ENCODE data around the gene TOMM34. TPM values are rescaled to one million over a fixed set of nuclear protein-coding genes. Genes with fewer than 3 reads are reported as not detected.

TOMM34 gene
- total and polyA plus RNA-seq, 7 experiments from 2014 or later: 7.0 to 30.2 (median 8.8) TPM

DNA sequence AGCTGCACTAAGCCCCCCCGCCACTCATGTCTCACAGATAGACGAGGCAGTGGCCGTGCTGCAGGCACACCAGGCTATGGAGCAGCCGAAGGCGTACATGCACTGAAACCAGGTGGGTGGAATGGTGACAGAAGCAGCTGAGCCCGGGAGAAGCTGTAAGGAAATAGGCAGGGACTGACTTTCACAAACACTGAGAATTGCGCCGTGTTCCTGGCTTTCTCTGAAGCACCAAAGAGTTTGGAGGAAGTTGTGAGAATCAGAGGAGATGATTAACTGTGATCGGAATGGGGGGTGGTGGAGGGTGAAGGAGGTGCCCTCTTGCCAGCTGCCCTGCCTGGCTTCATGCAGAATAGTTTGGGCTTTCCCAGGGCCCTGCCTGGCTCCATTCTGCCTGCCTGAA, 21.6 kb downstream of the TOMM34 start:
- peak overlapping the region in 3 of 9 donors; percentile 54 to 56 (median 54) for H3K27ac Mint-ChIP-seq
- no peaks in the 10 kb centered on the region for H3K9me3 ChIP-seq (ENCODE audit: control insufficient read depth in 2 of 3, low read length in 3 of 3)
- no peaks in the 10 kb centered on the region for H3K9me3 Mint-ChIP-seq
- H3K27me3 Mint-ChIP-seq: no peaks in the 10 kb centered on the region
- CTCF ChIA-PET: interaction anchor here (0.5 kb wide), 1 partner anchor 380 kb away, joined by 4 read pairs; no protein-coding TSS in a partner anchor
- intact Hi-C loops (cut with micrococcal nuclease): no loop called here
- peaks cover 6 to 44% (median 14%) of the 10 kb centered on the region in 5 donors for H3K36me3 Mint-ChIP-seq
- H3K4me3 ChIP-seq (ENCODE audit: low read length): no peak overlapping the region
- POLR2A ChIA-PET: no interaction called here
- no peak for ATAC-seq
- no peak overlapping the region for H3K4me3 Mint-ChIP-seq
- H3K36me3 ChIP-seq (ENCODE audit: control insufficient read depth in 2 of 3, insufficient read depth in 3 of 3, low read length in 3 of 3): peaks cover 0 to 72% (median 0%) of the 10 kb centered on the region in 3 experiments
- H3K27ac ChIP-seq (ENCODE audit: low read depth, low read length): no peak overlapping the region
- no peaks in the 10 kb centered on the region for H3K27me3 ChIP-seq (ENCODE audit: control insufficient read depth in 2 of 2, insufficient read depth in 2 of 2, low read length in 2 of 2)
- H3K4me1 ChIP-seq (ENCODE audit: control insufficient read depth in 2 of 2, insufficient read depth in 2 of 2, low read length in 2 of 2): no peaks in the 10 kb centered on the region
- no peak for DNase-seq
- peaks cover 0 to 11% (median 0%) of the 10 kb centered on the region in 7 donors for H3K4me1 Mint-ChIP-seq

DNA sequence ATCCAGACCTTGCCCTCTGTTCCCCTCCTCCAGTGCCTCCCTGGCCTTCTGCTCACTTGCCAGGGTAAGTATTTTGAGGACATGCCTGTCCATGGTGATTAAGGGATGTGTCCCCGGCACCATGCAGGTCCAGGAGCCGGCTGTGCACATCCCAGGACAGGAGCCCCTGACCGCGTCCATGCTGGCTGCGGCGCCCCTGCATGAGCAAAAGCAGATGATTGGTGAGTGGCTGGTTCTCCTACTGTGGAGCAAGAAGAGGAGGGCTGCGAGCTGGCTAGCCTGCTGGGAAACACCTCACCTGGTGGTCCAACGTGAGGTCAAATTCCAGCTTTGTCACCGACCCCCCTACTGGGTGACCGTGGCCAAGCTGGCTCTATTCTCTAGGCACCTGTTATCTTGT, 23.7 kb downstream of the TOMM34 start:
- Mint-ChIP-seq H3K9me3 (no peaks in the 10 kb centered on the region), H3K36me3 (peaks cover 5 to 42% (median 8%) of the 10 kb centered on the region in 5 donors), H3K4me1 (peaks cover 0 to 4% (median 0%) of the 10 kb centered on the region in 7 donors), H3K27me3 (no peaks in the 10 kb centered on the region), H3K27ac (peak overlapping the region in 1 of 9 donors; percentile 28), H3K4me3 (no peak overlapping the region)
- intact Hi-C loops (cut with micrococcal nuclease): no loop called here
- Histone ChIP-seq H3K9me3 (ENCODE audit: control insufficient read depth in 2 of 3, low read length in 3 of 3) (no peaks in the 10 kb centered on the region), H3K4me3 (ENCODE audit: low read length) (no peak overlapping the region), H3K4me1 (ENCODE audit: control insufficient read depth in 2 of 2, insufficient read depth in 2 of 2, low read length in 2 of 2) (no peaks in the 10 kb centered on the region), H3K27ac (ENCODE audit: low read depth, low read length) (no peak overlapping the region), H3K27me3 (ENCODE audit: control insufficient read depth in 2 of 2, insufficient read depth in 2 of 2, low read length in 2 of 2) (no peaks in the 10 kb centered on the region), H3K36me3 (ENCODE audit: control insufficient read depth in 2 of 3, insufficient read depth in 3 of 3, low read length in 3 of 3) (peaks cover 0 to 67% (median 0%) of the 10 kb centered on the region in 3 experiments)
- DNase-seq (no peak), ATAC-seq (no peak)
- CTCF ChIA-PET: no interaction called here
- POLR2A ChIA-PET: interaction anchor here (0.6 kb wide), 1 partner anchor 287 kb away, joined by 6 read pairs; no protein-coding TSS in a partner anchor

DNA sequence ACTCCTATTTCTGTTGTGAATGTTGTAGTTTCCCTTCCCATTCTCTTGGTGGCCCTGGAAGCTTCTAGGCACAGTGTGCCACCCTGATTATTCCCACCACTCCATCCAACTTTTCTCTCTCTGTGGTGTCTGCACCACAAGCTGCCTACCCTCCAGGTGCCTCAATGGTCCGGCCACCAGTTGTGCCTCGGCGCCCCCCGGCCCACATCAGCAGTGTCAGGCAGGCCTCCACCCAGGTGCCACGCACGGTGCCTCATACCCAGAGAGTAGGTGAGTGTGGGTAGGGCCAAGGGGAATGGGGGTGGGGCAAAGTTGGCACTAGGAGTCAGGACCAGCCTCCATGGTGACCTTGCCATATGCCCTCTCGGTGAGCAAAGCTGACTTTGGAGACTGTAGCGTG, 27.3 kb downstream of the TOMM34 start:
- Histone ChIP-seq H3K36me3 (ENCODE audit: control insufficient read depth in 2 of 3, insufficient read depth in 3 of 3, low read length in 3 of 3) (peaks cover 0 to 45% (median 0%) of the 10 kb centered on the region in 3 experiments), H3K4me1 (ENCODE audit: control insufficient read depth in 2 of 2, insufficient read depth in 2 of 2, low read length in 2 of 2) (no peaks in the 10 kb centered on the region), H3K4me3 (ENCODE audit: low read length) (no peak overlapping the region), H3K27me3 (ENCODE audit: control insufficient read depth in 2 of 2, insufficient read depth in 2 of 2, low read length in 2 of 2) (no peaks in the 10 kb centered on the region), H3K9me3 (ENCODE audit: control insufficient read depth in 2 of 3, low read length in 3 of 3) (no peaks in the 10 kb centered on the region), H3K27ac (ENCODE audit: low read depth, low read length) (no peak overlapping the region)
- H3K36me3 Mint-ChIP-seq: peaks cover 3 to 43% (median 9%) of the 10 kb centered on the region in 5 donors
- no peak overlapping the region for H3K27ac Mint-ChIP-seq
- intact Hi-C loops (cut with micrococcal nuclease): no loop called here
- no peak overlapping the region for H3K4me3 Mint-ChIP-seq
- no peak for ATAC-seq
- CTCF ChIA-PET: interaction anchor here (0.6 kb wide), 1 partner anchor 14 kb away, joined by 3 read pairs; no protein-coding TSS in a partner anchor
- H3K4me1 Mint-ChIP-seq: no peaks in the 10 kb centered on the region
- no peaks in the 10 kb centered on the region for H3K27me3 Mint-ChIP-seq
- H3K9me3 Mint-ChIP-seq: no peaks in the 10 kb centered on the region
- POLR2A ChIA-PET: no interaction called here
- no peak for DNase-seq

GRCh38 chr20:44931911-44932310, 28.3 kb downstream of the TOMM34 start:
- POLR2A ChIA-PET: no interaction called here

GRCh38 chr20:44930517-44931168, 29.6 kb downstream of the TOMM34 start:
- Histone ChIP-seq H3K27ac (ENCODE audit: low read depth, low read length) (no peak overlapping the region), H3K4me3 (ENCODE audit: low read length) (no peak overlapping the region), H3K4me1 (ENCODE audit: control insufficient read depth in 2 of 2, insufficient read depth in 2 of 2, low read length in 2 of 2) (no peaks in the 10 kb centered on the region), H3K27me3 (ENCODE audit: control insufficient read depth in 2 of 2, insufficient read depth in 2 of 2, low read length in 2 of 2) (no peaks in the 10 kb centered on the region), H3K36me3 (ENCODE audit: control insufficient read depth in 2 of 3, insufficient read depth in 3 of 3, low read length in 3 of 3) (peaks cover 0 to 28% (median 0%) of the 10 kb centered on the region in 3 experiments), H3K9me3 (ENCODE audit: control insufficient read depth in 2 of 3, low read length in 3 of 3) (no peaks in the 10 kb centered on the region)
- Mint-ChIP-seq H3K27ac (no peak overlapping the region), H3K4me1 (no peaks in the 10 kb centered on the region), H3K27me3 (no peaks in the 10 kb centered on the region), H3K9me3 (no peaks in the 10 kb centered on the region), H3K36me3 (peaks cover 3 to 29% (median 9%) of the 10 kb centered on the region in 5 donors), H3K4me3 (no peak overlapping the region)
- ChIA-PET CTCF (no interaction called here), POLR2A (interaction anchor here (1.3 kb wide), 1 partner anchor 35 kb away, joined by 3 read pairs; the partner anchor contains the start of gene STK4)
- DNase-seq: no peak
- intact Hi-C loops (cut with micrococcal nuclease): no loop called here
- ATAC-seq: no peak

More at GRCh38 chr20:44931911-44932310, 28.3 kb downstream of the TOMM34 start:
- Mint-ChIP-seq H3K9me3 (no peaks in the 10 kb centered on the region), H3K4me3 (no peak overlapping the region), H3K27me3 (no peaks in the 10 kb centered on the region), H3K4me1 (no peaks in the 10 kb centered on the region), H3K36me3 (peaks cover 3 to 41% (median 9%) of the 10 kb centered on the region in 5 donors), H3K27ac (no peak overlapping the region)
- ATAC-seq (no peak), DNase-seq (no peak)
- Histone ChIP-seq H3K9me3 (ENCODE audit: control insufficient read depth in 2 of 3, low read length in 3 of 3) (no peaks in the 10 kb centered on the region), H3K4me3 (ENCODE audit: low read length) (no peak overlapping the region), H3K36me3 (ENCODE audit: control insufficient read depth in 2 of 3, insufficient read depth in 3 of 3, low read length in 3 of 3) (peaks cover 0 to 38% (median 0%) of the 10 kb centered on the region in 3 experiments), H3K27ac (ENCODE audit: low read depth, low read length) (no peak overlapping the region), H3K27me3 (ENCODE audit: control insufficient read depth in 2 of 2, insufficient read depth in 2 of 2, low read length in 2 of 2) (no peaks in the 10 kb centered on the region), H3K4me1 (ENCODE audit: control insufficient read depth in 2 of 2, insufficient read depth in 2 of 2, low read length in 2 of 2) (no peaks in the 10 kb centered on the region)
- intact Hi-C loops (cut with micrococcal nuclease): no loop called here
- CTCF ChIA-PET: no interaction called here

GRCh38 chr20:44928595-44928994, 31.6 kb downstream of the TOMM34 start:
- peak overlapping the region in 2 of 9 donors; percentile 16 to 66 for H3K27ac Mint-ChIP-seq
- ChIA-PET POLR2A (no interaction called here), CTCF (no interaction called here)

GRCh38 chr20:44924541-44924940, 35.7 kb downstream of the TOMM34 start:
- Histone ChIP-seq H3K36me3 (ENCODE audit: control insufficient read depth in 2 of 3, insufficient read depth in 3 of 3, low read length in 3 of 3) (peaks cover 0 to 23% (median 3%) of the 10 kb centered on the region in 3 experiments), H3K9me3 (ENCODE audit: control insufficient read depth in 2 of 3, low read length in 3 of 3) (no peaks in the 10 kb centered on the region), H3K4me3 (ENCODE audit: low read length) (no peak overlapping the region), H3K27me3 (ENCODE audit: control insufficient read depth in 2 of 2, insufficient read depth in 2 of 2, low read length in 2 of 2) (no peaks in the 10 kb centered on the region), H3K4me1 (ENCODE audit: control insufficient read depth in 2 of 2, insufficient read depth in 2 of 2, low read length in 2 of 2) (no peaks in the 10 kb centered on the region), H3K27ac (ENCODE audit: low read depth, low read length) (no peak overlapping the region)
- H3K27me3 Mint-ChIP-seq: no peaks in the 10 kb centered on the region
- CTCF ChIA-PET: no interaction called here
- intact Hi-C loops (cut with micrococcal nuclease): no loop called here
- H3K9me3 Mint-ChIP-seq: no peaks in the 10 kb centered on the region
- POLR2A ChIA-PET: no interaction called here
- H3K36me3 Mint-ChIP-seq: peaks cover 3 to 25% (median 4%) of the 10 kb centered on the region in 5 donors
- DNase-seq (no peak), ATAC-seq (no peak)
- H3K4me3 Mint-ChIP-seq: no peak overlapping the region
- H3K4me1 Mint-ChIP-seq: no peaks in the 10 kb centered on the region
- no peak overlapping the region for H3K27ac Mint-ChIP-seq

More at GRCh38 chr20:44928595-44928994, 31.6 kb downstream of the TOMM34 start:
- Mint-ChIP-seq H3K36me3 (peaks cover 3 to 33% (median 15%) of the 10 kb centered on the region in 5 donors), H3K27me3 (no peaks in the 10 kb centered on the region), H3K4me1 (no peaks in the 10 kb centered on the region), H3K9me3 (no peaks in the 10 kb centered on the region), H3K4me3 (no peak overlapping the region)
- intact Hi-C loops (cut with micrococcal nuclease): no loop called here
- H3K9me3 ChIP-seq (ENCODE audit: control insufficient read depth in 2 of 3, low read length in 3 of 3): no peaks in the 10 kb centered on the region
- no peaks in the 10 kb centered on the region for H3K4me1 ChIP-seq (ENCODE audit: control insufficient read depth in 2 of 2, insufficient read depth in 2 of 2, low read length in 2 of 2)
- H3K27me3 ChIP-seq (ENCODE audit: control insufficient read depth in 2 of 2, insufficient read depth in 2 of 2, low read length in 2 of 2): no peaks in the 10 kb centered on the region
- DNase-seq: no peak
- no peak overlapping the region for H3K4me3 ChIP-seq (ENCODE audit: low read length)
- H3K27ac ChIP-seq (ENCODE audit: low read depth, low read length): no peak overlapping the region
- ATAC-seq: no peak
- peaks cover 0 to 43% (median 0%) of the 10 kb centered on the region in 3 experiments for H3K36me3 ChIP-seq (ENCODE audit: control insufficient read depth in 2 of 3, insufficient read depth in 3 of 3, low read length in 3 of 3)
